ENCODE data around the gene AFTPH.

DNA sequence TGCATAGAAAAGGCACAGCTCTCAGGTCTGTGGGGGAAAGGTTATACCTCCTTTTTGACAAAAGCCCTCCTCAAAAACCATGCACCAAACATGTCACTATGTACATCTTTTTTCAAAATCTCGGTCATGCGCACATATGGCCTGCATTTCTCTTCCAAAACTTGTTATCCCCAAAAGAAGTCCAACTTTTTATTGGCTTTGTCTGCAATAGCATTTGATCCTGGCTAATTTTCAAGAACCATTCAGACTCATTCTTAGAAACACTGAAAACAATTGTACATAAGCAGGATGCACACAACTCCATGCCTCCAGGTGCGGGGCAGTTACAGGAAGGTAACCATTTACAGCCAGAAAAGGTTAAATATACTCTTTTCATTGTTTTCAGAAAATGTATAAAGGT, 107.6 kb downstream of the AFTPH start:
- TF ChIP-seq POLR2A (IDR thresholded peaks at IDR 0.05; ENCODE audit: low read depth, low read length) (no peak), TAF1 (IDR thresholded peaks at IDR 0.05; ENCODE audit: low read depth, low read length) (no peak), POLR2AphosphoS5 (IDR thresholded peaks at IDR 0.05; ENCODE audit: low read depth, low read length) (no peak)

Data from GM12891 (cell line).